GM21526 (cell line): ENCODE results near the gene DHCR7.
"Not testable (repeated sequence)": the region's sequence is repeated elsewhere in the genome, so short reads cannot be mapped to it uniquely, and the experiment has no call there.

Experiments used
- ATAC-seq: cut with Tn5 transposase; IDR thresholded peaks from one replicate; pipeline ENCODE4 v1.9.1; 2021; ENCODE audit warnings: moderate library complexity; ENCODE audit not compliant: unreplicated experiment, low FRiP score

Gene DHCR7

GRCh38 chr11:71441251-71441650 lies 6.9 kb downstream of the DHCR7 start:
- no peak for ATAC-seq

GRCh38 chr11:71440021-71440755 lies 8.0 kb downstream of the DHCR7 start:
- no peak for ATAC-seq

GRCh38 chr11:71438650-71439049 lies 9.5 kb downstream of the DHCR7 start:
- no peak for ATAC-seq

- ATAC-seq, result no peak
Measured at GRCh38 chr11:71437879-71438278, 10.3 kb downstream of the DHCR7 start.

- ATAC-seq, result no peak
Measured at GRCh38 chr11:71437399-71437798, 10.8 kb downstream of the DHCR7 start.

DNA sequence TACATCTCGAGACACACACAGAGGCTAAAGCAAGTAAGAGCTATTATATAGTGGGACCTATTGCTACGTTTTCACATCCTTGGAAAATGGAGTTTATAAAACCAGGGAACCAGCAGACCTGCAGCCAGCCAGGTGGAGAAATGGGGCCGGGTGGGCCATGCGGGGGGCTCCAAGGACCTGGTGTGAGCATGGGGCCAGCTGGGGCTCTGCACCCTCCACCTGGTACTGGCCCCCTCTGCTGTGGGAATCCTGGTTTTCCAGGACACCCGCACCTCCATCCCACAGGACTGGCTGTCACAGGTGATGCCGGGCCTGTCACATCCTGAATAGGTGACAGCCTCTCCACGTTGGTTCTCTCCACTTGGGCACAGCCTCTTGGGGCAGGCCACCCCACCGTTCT lies 11.3 kb downstream of the DHCR7 start:
- no peak for ATAC-seq

- no peak for ATAC-seq
Measured at GRCh38 chr11:71435278-71435951, 12.8 kb downstream of the DHCR7 start.

DNA sequence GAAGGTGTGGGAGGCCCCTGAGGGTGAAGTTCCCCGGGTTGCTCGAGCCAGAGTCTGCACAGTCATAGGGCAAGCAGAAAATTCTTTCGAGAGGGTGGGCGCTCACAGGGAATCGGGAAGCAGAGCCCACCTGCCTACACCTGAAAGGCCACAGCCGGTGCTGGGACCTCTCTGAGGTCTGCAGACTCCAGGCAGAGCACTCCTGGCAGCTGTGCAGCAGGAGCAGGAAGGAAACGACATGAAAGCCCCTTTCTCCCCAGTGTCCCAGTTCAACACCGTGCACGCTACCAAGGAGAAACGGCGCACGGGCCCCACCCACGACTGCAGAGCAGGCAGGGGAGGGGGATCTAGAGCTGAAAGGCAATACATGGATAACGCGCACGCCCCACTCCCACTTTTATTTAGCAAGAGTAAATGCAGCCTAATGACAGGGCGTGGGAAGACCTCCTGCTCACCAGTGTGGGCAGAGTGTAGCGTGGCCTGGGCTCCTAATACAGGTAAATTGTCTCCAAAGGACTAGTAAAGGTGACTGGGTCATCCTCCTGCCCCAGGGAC lies 13.5 kb downstream of the DHCR7 start:
- ATAC-seq, result no peak

GRCh38 chr11:71433648-71434450 lies 14.3 kb downstream of the DHCR7 start:
- ATAC-seq, result no peak

DNA sequence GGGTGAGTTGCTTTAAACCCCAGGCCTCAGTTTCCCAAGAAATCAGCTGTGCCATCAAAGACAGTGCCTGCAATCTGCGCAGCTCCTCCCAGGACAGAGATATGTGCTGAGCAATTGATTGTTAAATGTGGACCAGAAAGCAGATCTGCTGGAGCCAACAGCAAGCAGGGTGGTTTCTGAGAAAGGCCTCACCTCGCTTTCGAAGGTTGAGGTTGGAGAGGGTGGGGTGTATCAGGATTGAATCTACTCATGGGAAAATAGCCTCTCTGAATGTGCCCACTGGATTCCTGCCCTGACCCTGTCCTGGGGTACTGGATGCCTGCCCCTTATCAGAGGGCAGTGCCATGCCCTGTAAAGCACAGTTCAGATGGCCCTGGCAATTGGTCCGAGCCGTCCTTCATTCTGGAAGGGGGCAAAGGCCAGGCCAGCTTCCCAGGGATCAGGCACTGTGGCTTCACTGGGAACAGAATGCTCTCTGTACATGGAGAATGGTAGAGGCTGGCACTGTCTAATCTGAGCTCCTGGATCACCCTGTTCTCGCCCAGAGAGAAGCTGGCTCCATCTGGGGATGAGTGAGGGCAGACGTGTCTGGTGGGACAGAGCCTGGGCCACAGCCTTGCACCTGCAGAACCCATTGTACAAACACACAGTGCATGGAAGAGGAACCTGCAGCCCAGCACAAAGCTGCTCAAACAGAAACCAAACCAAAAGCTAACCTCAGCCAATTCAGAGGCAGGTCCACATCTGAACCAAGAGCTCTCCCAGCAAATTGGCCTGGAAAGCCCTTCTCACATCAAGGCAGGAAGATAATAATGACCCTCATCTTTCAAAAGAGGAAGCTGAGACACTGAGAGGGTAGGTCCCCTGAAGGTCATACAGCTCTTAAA lies 15.2 kb downstream of the DHCR7 start:
- ATAC-seq, result no peak

- ATAC-seq, result no peak
Measured at GRCh38 chr11:71431271-71431670, 16.9 kb downstream of the DHCR7 start.

DNA sequence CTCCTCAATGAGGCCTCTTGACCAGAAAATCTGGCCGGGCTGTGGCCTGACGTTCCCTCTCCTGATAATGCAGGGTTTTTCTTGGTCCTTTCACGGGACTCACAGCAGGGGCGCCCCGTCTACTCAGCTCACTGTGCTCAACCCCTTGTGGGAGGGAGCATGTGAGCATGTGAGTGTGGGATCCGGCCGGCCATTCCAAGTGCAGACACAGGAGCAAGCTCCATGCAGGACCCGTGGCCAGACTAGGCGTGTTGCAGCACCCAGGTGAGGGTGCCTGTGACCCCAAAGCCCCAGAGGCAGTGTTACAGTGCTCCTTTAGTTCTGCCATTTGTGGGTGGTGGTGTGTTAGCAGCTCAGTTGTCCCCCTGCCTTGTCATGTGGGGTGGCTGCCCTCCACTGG lies 18.0 kb downstream of the DHCR7 start:
- no peak for ATAC-seq

GRCh38 chr11:71429701-71430100 lies 18.5 kb downstream of the DHCR7 start:
- no peak for ATAC-seq

DNA sequence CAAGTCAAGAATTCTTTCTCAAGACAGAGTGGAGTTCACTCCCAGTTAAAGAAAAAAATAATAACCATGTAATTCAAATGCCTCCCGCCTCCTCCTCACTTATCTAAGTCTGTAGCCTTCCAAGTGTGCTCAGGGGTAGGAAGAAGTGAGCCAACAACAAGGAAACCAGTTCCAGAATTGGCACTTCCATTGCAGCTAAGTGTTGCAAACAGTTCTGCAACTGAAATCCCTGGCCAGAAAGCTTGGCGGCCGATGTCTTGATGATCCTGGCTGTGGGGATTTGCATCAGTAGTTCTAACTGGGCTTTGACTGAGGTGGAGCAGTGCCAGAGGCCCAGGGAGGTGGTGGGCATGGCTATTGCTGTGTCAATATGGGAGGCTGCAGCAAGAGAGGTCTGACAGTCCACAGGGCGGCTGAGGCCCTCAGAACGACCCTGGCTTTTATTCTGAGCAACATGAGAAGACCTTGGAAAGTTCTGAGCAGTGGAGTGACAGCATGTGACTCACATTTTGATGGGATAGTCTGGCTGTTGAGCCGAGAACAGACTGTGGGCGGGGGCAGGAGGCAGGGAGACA lies 19.2 kb downstream of the DHCR7 start:
- no peak for ATAC-seq

DNA sequence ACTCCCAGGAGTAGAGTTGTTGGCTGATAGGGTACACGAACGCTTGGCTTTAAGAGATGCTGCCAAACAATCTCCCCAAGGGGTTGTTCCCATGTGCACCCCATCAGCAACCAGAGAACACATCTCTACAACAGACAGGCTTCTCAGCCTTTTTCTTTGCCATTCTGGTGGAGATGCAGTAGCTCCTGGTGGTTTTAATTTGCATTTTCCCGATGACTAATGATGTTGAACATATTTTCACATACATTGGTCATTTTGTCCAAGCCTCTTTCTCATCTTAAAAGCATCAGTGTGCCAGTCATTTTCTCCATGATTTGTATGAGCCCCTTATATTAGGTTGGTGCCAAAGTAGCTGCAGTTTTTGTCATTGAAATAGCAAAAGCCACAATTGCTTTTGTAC lies 21.8 kb downstream of the DHCR7 start:
- ATAC-seq, result no peak

GRCh38 chr11:71425860-71426259 lies 22.3 kb downstream of the DHCR7 start:
- no peak for ATAC-seq

GRCh38 chr11:71425409-71425808 lies 22.8 kb downstream of the DHCR7 start:
- no peak for ATAC-seq

DNA sequence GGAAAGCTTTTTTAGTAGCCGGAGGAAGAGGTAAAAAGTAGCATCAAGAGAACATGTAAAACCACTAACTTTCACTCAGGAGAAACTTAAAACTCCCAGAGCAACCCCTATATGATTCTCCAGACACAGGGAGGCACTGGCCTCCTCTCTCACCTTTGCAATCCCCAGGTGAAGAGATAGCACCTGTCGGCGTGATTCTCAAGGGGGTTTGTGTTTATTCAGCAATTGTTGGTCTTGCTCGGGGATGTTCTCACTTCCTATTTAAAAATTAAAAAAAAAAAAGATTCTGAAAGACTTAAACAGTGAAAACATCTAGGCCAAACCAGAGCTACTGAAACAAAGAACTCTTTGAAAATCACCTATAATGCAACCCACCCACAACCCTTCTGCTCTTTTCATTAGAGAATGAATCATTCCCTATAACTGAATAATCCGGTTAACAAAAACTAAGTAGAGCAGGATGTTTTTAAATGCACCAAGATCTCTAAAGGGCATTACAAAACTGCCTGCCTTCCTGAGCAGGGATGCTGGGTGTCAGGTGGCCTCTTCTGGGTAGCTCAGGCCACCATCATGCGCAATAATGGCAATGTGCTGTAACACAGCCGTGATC lies 24.9 kb downstream of the DHCR7 start:
- no peak for ATAC-seq

DNA sequence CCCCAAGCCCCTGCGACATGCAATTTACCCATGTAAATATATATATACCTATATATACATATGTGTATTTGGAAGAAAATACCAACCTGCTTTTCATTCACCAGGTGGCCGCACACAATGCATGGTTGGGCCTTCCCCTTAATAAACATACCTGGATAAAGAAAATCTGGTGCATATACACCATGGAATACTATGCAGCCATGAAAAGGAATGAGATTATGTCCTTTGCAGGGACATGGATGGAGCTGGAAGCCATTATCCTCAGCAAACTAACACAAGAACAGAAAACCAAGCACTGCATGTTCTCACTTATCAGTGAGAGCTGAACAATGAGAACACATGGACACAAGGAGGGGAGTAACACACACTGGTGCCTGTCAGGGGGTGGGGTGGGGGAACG lies 25.9 kb downstream of the DHCR7 start:
- not testable (repeated sequence) for ATAC-seq
